Vagina (tissue), 2 donors: ENCODE results near the gene FKBP9. TPM values are rescaled to one million over a fixed set of nuclear protein-coding genes. Genes with fewer than 3 reads are reported as not detected.

ENCODE experiments used
- DNase-seq, 2 donors: peaks; one replicate each; pipeline ENCODE4 v3.0.0-alpha.2; 2017; ENCODE audit errors: extremely low spot score in 2 of 2
- H3K27ac ChIP-seq: fragments of 200-600 bp; sonication (generic); one replicate; pipeline ENCODE4 v1.5.1; 2019
- H3K27me3 ChIP-seq: fragments of 200-600 bp; sonication (generic); one replicate; pipeline ENCODE4 v1.5.1; 2019
- H3K36me3 ChIP-seq, 2 donors: fragments of 200-600 bp; sonication (generic); one replicate each; pipeline ENCODE4 v1.5.1; 2017 to 2019
- H3K4me1 ChIP-seq: fragments of 200-600 bp; sonication (generic); one replicate; pipeline ENCODE4 v1.5.1; 2019
- H3K4me3 ChIP-seq, 2 donors: fragments of 200-600 bp; sonication (generic); 1 replicate in 1 of 2; 2 replicates in 1 of 2; pipeline ENCODE4 v1.5.1; 2016 to 2019
- H3K9me3 ChIP-seq: fragments of 200-600 bp; sonication (generic); one replicate; pipeline ENCODE4 v1.5.1; 2019
- CTCF ChIP-seq, 3 experiments: fragments of 450-650 bp in 2 of 3; fragments of 200-600 bp in 1 of 3; sonication (generic) in 1 of 3; IDR thresholded peaks; one replicate each; pipeline ENCODE4 v1.5.1; 2017 to 2019; ENCODE audit warnings: antibody characterized with exemption in 3 of 3, mild to moderate bottlenecking in 2 of 3, moderate library complexity in 2 of 3
- POLR2A ChIP-seq, 2 donors: fragments of 450-650 bp; IDR thresholded peaks; one replicate each; pipeline ENCODE4 v1.6.1; 2017; ENCODE audit warnings: antibody characterized with exemption in 2 of 2, mild to moderate bottlenecking in 2 of 2, moderate library complexity in 2 of 2
- POLR2AphosphoS5 ChIP-seq, 2 donors: sonication (generic); formaldehyde crosslinking; IDR thresholded peaks; one replicate each; pipeline ENCODE4 v1.9.0; 2017; ENCODE audit warnings: antibody characterized with exemption in 2 of 2, mild to moderate bottlenecking in 2 of 2, low read depth in 1 of 2; ENCODE audit not compliant: insufficient read depth in 1 of 2
- intact Hi-C: fragments of 100-400 bp; cut with DNase I; formaldehyde crosslinking; loops from one replicate; pipeline ENCODE4 v1.15.1; 2023
- total RNA-seq: library from RNA; depleted of rRNA; stranded (reverse); fragments of >200 nt; gene quantifications from one replicate; pipeline ENCODE4 v1.2.3, GENCODE V29; 2016

FKBP9 gene
- total RNA-seq, 1 donor from 2014 or later: 113 TPM

- H3K4me3 ChIP-seq: no peak overlapping the region
- TF ChIP-seq POLR2A (IDR thresholded peaks at IDR 0.05): no peak
- TF ChIP-seq CTCF (IDR thresholded peaks at IDR 0.05): no peak
- TF ChIP-seq POLR2AphosphoS5 (IDR thresholded peaks at IDR 0.05; ENCODE audit: insufficient read depth in 1 of 2, low read depth in 1 of 2): no peak
- H3K27ac ChIP-seq: no peak overlapping the region
- H3K36me3 ChIP-seq: peaks cover 0 to 59% of the 10 kb centered on the region in 2 donors
- no peaks in the 10 kb centered on the region for H3K4me1 ChIP-seq
- no peaks in the 10 kb centered on the region for H3K9me3 ChIP-seq
- H3K27me3 ChIP-seq: no peaks in the 10 kb centered on the region
- no peak for DNase-seq
- intact Hi-C loops: no loop called here
These were observed 35.3 kb upstream of the FKBP9 start for GRCh38 chr7:32921896-32922295.

- H3K27me3 ChIP-seq: no peaks in the 10 kb centered on the region
- DNase-seq: no peak
- H3K9me3 ChIP-seq: no peaks in the 10 kb centered on the region
- no peak overlapping the region for H3K4me3 ChIP-seq
- TF ChIP-seq POLR2A (IDR thresholded peaks at IDR 0.05): no peak
- no peak for TF ChIP-seq CTCF (IDR thresholded peaks at IDR 0.05)
- TF ChIP-seq POLR2AphosphoS5 (IDR thresholded peaks at IDR 0.05; ENCODE audit: insufficient read depth in 1 of 2, low read depth in 1 of 2): no peak
- peaks cover 0 to 22% of the 10 kb centered on the region in 2 donors for H3K36me3 ChIP-seq
- no peaks in the 10 kb centered on the region for H3K4me1 ChIP-seq
- H3K27ac ChIP-seq: no peak overlapping the region
- intact Hi-C loops: no loop called here
These were observed 28.4 kb upstream of the FKBP9 start for GRCh38 chr7:32928785-32929298.

GRCh38 chr7:32929430-32930143 lies 27.7 kb upstream of the FKBP9 start:
- Histone ChIP-seq H3K27me3 (no peaks in the 10 kb centered on the region), H3K36me3 (peaks cover 0 to 17% of the 10 kb centered on the region in 2 donors), H3K27ac (no peak overlapping the region), H3K9me3 (no peaks in the 10 kb centered on the region), H3K4me1 (peaks cover under 1% of the 10 kb centered on the region), H3K4me3 (no peak overlapping the region)
- TF ChIP-seq POLR2A (IDR thresholded peaks at IDR 0.05): no peak
- TF ChIP-seq POLR2AphosphoS5 (IDR thresholded peaks at IDR 0.05; ENCODE audit: insufficient read depth in 1 of 2, low read depth in 1 of 2): no peak
- no peak for TF ChIP-seq CTCF (IDR thresholded peaks at IDR 0.05)
- no peak for DNase-seq
- intact Hi-C loops: no loop called here

- H3K4me3 ChIP-seq: no peak overlapping the region
- no peaks in the 10 kb centered on the region for H3K9me3 ChIP-seq
- TF ChIP-seq POLR2AphosphoS5 (IDR thresholded peaks at IDR 0.05; ENCODE audit: insufficient read depth in 1 of 2, low read depth in 1 of 2) (no peak), CTCF (IDR thresholded peaks at IDR 0.05) (no peak), POLR2A (IDR thresholded peaks at IDR 0.05) (no peak)
- H3K27me3 ChIP-seq: no peaks in the 10 kb centered on the region
- no peak for DNase-seq
- H3K27ac ChIP-seq: no peak overlapping the region
- H3K4me1 ChIP-seq: peaks cover 8% of the 10 kb centered on the region
- intact Hi-C loops: no loop called here
- peaks cover 0 to 17% of the 10 kb centered on the region in 2 donors for H3K36me3 ChIP-seq
These were observed 26.9 kb upstream of the FKBP9 start for GRCh38 chr7:32930378-32930777.

- Histone ChIP-seq H3K27ac (no peak overlapping the region), H3K27me3 (no peaks in the 10 kb centered on the region), H3K4me1 (peaks cover 58% of the 10 kb centered on the region), H3K4me3 (no peak overlapping the region), H3K36me3 (peaks cover 0 to 8% of the 10 kb centered on the region in 2 donors), H3K9me3 (no peaks in the 10 kb centered on the region)
- TF ChIP-seq CTCF (IDR thresholded peaks at IDR 0.05) (no peak), POLR2A (IDR thresholded peaks at IDR 0.05) (no peak), POLR2AphosphoS5 (IDR thresholded peaks at IDR 0.05; ENCODE audit: insufficient read depth in 1 of 2, low read depth in 1 of 2) (no peak)
- no peak for DNase-seq
- intact Hi-C loops: no loop called here
These were observed 21.7 kb upstream of the FKBP9 start for GRCh38 chr7:32935558-32935957.
